Measurements from ENCODE around the gene B4GALT1.
"Not testable (repeated sequence)": the region's sequence is repeated elsewhere in the genome, so short reads cannot be mapped to it uniquely, and the experiment has no call there.

Gene B4GALT1

DNA sequence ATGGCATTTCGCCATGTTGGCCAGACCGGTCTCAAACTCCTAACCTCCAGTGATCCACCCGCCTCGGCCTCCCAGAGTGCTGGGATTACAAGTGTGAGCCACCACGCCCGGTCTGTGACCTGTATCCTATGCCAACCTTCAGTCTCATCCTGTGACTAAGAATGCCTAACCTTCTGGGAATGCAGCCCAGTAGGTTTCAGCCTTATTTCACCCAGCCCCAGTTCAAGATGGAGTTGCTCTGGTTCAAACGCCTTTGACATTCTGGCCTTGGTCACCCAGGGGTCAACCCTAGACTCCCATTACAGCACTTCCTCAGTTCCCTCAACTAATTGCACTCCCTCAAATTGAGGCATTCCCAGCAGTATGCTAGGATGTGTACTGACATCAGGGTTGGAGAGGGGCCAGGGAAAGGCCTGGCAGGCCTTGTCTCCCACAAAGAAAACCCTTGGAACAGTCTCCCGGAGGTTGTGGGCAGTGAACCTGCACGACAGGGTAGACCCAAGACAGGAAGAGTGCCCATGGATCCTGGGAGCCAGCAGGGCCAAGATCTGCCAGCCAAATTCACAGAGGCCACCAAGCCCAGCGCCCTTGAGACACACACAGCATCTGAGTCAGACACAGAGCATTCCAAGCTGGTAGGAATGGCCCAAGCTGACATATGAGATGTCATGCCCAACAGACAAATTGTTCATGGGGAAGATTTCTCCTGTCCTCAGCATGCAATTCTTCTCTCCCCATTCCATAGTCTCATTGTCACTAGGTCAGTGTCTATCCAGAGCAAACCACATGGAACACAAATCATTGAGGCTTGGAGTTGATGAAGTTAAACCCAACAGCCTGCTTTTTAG lies 65.8 kb downstream of the B4GALT1 start:
- DNase-seq (ENCODE audit: low spot score), result peak; percentile 98

DNA sequence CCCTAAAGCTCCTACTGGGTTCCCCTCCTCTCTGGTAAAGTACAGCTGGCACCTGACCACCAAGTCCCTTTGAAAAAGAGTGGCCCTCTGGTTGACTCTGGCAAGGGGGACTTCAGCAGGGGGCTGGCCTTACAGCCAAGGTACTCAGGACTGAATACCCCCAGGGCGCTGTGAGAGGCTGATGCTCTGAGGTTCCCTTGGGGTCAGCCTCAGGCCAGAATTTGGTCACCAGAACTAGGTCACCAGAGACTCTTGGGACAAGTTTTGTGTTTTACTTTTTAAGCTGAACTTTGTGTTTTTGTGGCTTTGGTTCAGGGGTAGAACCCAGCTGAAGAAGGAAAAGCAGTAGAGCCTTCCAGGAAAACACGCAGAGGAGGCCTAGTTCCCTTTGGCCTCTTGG lies 67.4 kb downstream of the B4GALT1 start:
- no peak for DNase-seq (ENCODE audit: low spot score)

DNA sequence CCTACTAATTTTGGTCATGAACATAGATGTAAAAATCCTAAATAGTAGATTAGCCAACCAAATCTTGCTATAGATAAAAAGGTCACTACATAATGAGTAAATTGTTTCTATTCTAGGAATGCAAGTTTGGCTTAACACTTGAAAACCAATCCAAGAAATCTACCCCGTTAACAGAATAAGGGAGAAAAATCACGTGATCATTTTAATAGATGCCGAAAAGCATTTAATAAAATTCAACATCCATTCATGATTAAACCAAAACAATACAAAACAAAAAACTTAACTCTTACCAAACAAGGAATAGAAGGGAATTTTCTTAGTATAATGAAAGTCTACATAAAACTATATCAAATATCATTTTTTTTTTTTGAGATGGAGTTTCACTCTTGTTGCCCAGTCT lies 69.9 kb downstream of the B4GALT1 start:
- no peak for DNase-seq (ENCODE audit: low spot score)

DNA sequence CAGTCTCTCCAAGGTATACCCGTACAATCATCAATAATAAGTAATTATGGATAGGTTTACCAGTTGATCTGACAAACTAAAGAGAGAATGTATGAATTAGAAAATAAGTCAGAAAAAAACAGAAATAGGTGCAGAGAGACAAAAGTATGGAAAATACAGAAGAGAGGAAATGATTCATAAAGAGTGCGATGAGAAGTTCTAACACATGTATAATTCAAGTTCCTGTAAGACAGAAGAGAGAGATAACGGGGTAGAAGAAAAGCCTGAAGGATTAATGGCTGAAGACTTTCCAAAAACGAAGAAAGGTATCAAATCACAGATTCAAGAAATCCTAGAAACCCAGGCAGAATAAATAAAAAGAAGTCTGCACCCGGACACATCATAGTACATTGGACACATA lies 74.5 kb downstream of the B4GALT1 start:
- DNase-seq (ENCODE audit: low spot score), result no peak

DNA sequence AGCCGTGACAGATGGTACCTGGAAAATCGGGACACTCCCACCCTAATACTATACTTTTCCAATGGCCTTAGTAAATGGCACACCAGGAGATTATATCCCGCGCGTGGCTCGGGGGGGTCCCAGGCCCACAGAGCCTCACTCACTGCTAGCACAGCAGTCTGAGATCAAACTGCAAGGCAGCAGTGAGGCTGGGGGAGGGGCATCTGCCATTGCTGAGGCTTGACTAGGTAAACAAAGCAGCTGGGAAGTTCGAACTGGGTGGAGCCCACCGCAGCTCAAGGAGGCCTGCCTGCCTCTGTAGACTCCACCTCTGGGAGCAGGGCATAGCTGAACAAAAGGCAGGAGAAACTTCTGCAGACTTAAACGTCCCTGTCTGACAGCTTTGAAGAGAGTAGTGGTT lies 81.5 kb downstream of the B4GALT1 start:
- DNase-seq (ENCODE audit: low spot score), result not testable (repeated sequence)

DNA sequence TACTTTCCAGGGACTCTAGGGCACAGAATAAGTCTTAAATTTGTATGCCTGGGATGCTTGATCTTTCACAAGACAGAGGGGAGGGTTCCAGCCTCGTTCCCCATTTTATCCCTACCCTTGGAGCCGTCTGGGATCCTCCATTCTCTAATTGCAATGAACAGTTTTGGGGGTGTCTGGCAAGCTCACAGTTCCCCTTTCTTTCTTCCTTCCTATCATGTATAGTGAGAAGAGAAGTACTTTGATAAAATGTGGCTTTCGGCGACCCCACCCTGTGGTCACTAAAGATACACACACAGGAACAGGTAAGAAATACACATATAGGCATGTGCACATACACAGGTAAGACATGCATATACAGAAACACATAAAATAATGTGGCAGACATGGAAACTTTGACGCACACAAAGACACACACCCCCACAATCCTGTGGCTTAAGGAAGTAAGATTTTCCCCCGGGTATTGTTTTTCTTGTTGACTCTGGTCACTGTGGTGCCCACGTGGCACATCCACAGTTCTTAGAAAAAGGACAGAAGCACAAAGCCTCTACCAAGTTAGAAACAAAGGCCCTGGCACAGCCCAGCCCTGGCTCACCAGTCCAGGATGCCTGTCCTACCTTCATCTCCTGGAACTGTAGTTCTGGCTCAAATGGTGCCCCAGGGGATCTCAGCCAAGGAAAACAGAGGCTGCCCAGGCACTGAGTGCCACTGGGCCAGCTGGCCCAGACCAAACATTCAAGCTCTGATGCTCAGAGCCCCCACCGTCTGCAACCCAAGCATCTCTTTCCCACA lies 84.4 kb downstream of the B4GALT1 start:
- DNase-seq (ENCODE audit: low spot score), result no peak

DNA sequence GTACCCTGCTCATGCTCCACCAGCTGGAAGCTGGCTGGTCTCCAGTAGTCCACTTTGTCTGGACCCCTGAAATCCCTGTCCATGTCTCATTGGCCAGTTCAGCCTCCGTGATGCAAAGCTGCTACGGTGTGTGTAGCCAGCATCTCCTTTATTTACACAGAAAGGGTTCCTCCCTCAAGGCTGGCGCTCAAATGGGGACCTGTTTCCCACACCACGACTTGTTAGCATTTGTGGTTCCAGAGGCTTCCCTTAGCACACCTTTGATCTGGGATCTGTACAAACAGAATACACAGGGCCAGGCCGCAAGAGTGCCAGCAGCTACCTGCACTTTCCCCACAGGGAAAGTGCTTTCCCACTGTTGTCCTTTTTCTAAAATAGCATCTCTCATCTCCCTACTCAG lies 85.0 kb downstream of the B4GALT1 start:
- no peak for DNase-seq (ENCODE audit: low spot score)

DNA sequence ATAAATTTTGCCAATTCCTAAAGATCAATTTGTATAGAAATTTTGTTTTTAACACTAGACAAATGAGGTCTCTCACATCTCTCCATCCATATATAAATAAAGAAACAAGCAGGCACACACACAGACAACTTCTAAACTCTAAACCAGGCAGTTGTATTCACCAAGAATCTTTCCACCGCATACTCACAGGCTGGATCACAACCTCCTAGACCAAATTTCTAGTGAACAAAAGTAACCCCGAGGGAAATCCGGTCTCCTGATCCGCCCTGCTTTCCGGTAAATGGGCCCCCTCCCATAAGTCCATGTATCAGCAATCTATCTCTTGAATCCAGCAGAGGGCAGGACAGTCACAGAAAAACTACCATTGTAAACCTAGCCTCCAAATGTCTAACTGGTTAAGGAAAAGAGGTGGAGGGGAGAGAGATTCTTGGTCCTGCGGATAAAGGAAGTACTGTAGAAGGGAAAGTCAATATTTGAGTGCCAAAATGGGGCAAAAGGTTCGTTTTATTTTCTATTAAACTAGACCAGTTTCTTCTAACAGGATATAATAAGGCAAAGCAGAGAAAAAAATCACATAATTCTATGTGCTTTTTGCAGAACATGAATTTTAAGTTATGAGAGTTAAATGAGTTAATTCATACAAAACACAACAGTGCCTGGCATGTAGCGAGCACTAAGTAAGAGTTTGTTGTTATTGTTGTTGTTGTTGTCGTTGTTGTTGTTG lies 85.8 kb downstream of the B4GALT1 start:
- DNase-seq (ENCODE audit: low spot score), result peak; percentile 87

DNA sequence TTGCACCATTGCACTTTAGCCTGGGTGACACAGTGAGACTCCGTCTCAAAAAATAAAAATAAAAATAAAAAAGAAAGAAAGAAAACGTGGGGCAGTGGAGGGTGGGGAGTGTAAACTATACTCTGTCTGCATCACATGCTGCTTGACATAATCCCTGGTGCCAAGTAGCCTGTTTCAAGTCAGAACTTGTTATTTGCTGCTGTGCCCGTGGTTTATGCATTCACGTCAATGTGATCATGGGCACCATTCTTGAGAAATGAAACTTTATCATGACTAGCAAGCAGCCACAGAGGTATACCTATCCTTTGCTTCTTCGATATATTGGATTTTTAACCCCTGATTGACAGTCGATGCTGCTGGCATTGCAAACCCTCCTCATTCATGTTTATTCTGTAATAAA lies 86.6 kb downstream of the B4GALT1 start:
- DNase-seq (ENCODE audit: low spot score), result no peak

DNA sequence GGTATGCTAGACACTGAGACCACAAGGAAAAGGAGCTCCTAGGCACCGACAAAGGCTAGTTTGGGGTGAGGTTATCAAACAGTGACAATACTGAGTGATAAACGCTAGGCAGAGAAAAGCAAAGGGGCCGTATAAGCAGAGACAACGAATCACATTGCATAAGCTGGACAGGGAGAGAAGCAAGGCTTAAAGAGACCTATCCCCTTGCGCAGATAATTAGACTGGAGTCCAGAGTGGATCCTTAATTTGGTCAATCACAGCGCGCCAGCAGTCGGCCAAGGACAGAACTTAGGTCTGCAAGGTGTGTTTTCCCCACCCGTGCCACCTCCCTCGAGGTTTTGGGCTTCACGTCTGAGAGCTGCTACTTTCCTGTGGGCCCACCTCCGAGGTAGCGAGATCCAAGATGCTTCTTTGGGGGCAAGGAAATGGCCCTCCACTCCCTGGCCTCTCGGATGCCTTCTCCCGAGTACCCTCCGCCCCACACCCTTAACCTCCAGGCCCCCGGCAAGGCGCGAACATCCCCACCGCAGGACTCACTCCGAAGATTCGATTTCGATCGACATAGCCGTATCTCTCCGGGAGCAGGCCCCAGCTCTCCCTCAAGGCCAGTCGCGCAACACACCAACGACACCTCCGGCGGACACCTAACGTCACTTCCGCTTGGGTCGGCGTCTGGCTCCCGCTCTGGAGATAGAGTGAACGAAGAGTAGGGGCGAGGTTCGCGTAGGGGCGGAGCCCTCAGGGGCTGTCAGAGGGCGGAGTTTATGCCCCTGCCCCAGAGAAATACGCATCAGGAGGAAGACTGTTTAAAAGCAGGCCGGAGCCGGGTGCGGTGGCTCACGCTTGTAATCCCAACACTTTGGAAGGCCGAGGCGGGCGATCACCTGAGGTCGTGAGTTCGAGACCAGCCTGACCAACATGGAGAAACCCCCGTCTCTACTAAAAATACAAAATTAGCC lies 90.8 kb downstream of the B4GALT1 start, which contains the start of gene SMU1:
Gene SMU1, minus strand, starts transcription at position 629 of the 959 bp plus-strand sequence. Its CDS starts 66 bp downstream, at position 563.
- DNase-seq (ENCODE audit: low spot score), result peak; percentile 98

DNA sequence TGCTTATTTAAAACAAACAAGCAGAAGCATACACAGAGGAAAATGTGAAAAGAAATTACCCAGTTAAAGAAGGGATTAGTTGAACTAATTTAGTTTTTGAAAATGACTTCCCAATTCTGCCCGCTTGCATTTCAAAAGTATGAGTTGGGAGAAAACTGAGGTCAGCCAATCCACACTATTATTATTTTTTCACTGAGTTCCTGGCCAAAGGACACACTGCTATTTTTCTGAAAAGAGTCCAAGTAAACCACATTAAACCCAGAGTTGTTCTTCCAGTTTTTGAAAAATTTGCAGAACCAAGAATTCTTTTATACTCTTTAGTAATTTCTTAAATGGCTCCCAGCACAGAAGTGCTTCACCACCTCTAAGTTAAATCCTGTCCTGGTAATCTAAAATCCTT lies 98.1 kb downstream of the B4GALT1 start:
- no peak for DNase-seq (ENCODE audit: low spot score)

DNA sequence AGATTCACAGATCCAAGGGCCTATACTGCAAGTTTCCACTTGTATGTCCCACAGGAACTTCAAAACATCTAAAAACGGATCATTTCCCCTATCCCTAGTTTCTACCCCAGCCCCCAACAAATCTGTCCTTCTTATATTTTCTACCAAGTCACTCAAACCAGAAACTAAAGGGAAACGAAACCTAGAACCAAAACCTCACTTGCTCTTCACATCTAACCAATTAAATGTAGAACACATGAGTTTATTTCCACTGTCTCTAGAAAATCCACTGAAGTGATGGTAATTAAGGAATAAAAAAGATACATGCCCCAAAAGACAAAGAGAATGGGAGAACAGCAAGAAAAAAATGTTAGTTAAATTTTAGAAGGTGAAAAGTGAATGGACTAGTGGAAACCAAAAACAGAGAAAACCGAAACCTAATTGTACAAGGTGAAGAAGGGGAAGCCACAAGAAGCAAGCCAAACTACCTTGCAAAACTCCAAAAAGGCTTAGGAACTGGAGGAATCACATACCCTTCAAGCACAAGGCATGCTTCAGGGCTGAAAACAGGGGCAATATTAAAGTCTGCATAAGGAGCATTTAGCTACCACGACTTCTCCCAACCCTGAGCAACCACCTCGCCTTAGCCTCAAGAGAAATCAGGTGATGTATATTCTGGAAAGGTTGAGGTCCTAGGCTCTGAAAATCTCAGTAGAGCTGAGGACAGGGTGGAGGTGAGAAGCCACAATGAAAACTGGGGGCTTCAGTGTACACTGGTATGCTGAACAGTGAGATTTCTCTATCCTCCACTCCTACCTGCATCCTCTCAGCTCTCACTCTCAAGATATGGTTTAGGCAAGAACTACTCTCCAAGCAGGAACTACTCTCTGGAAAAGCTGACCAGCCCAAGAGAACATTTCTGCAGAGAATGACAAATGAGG lies 101.7 kb downstream of the B4GALT1 start:
- no peak for DNase-seq (ENCODE audit: low spot score)
